C4-2B (cell line): ENCODE results near the gene MFAP4.
A peak's percentile ranks its signal among the peaks of the same experiment; 100 is the strongest.

Experiments
- H3K27ac ChIP-seq: fragments of 450-650 bp; 2 replicates; pipeline ENCODE4 v1.5.1; 2017
- CTCF ChIP-seq: fragments of 450-650 bp; conservative IDR thresholded peaks from 2 replicates; pipeline ENCODE4 v1.5.1; 2017; ENCODE audit warnings: mild to moderate bottlenecking
- ZFX ChIP-seq: fragments of 450-650 bp; IDR thresholded peaks from 2 replicates; pipeline ENCODE4 v1.6.1; 2017

MFAP4 gene

GRCh38 chr17:19401321-19402010, 14.5 kb upstream of the MFAP4 start:
- TF ChIP-seq ZFX, result no peak
- TF ChIP-seq CTCF, result no peak
- peak overlapping the region; percentile 20; the same call in 1 of the 2 replicates for H3K27ac ChIP-seq

- H3K27ac ChIP-seq, result no peak overlapping the region
- TF ChIP-seq CTCF, result no peak
- TF ChIP-seq ZFX, result no peak
Measured at GRCh38 chr17:19399750-19400450, 12.9 kb upstream of the MFAP4 start.

- no peak overlapping the region for H3K27ac ChIP-seq
- no peak for TF ChIP-seq ZFX
- TF ChIP-seq CTCF, result no peak
Measured at GRCh38 chr17:19398301-19399181, 11.6 kb upstream of the MFAP4 start.

GRCh38 chr17:19397556-19398041, 10.6 kb upstream of the MFAP4 start:
- TF ChIP-seq ZFX (no peak), CTCF (no peak)
- H3K27ac ChIP-seq, result no peak overlapping the region

- no peak overlapping the region for H3K27ac ChIP-seq
- no peak for TF ChIP-seq CTCF
- no peak for TF ChIP-seq ZFX
Measured at GRCh38 chr17:19392303-19392702, 5.3 kb upstream of the MFAP4 start.

GRCh38 chr17:19391432-19391831, 4.4 kb upstream of the MFAP4 start:
- TF ChIP-seq ZFX (no peak), CTCF (no peak)
- no peak overlapping the region for H3K27ac ChIP-seq
